ENCODE measurements around the gene ITGA1.

The ITGA1 gene

DNA sequence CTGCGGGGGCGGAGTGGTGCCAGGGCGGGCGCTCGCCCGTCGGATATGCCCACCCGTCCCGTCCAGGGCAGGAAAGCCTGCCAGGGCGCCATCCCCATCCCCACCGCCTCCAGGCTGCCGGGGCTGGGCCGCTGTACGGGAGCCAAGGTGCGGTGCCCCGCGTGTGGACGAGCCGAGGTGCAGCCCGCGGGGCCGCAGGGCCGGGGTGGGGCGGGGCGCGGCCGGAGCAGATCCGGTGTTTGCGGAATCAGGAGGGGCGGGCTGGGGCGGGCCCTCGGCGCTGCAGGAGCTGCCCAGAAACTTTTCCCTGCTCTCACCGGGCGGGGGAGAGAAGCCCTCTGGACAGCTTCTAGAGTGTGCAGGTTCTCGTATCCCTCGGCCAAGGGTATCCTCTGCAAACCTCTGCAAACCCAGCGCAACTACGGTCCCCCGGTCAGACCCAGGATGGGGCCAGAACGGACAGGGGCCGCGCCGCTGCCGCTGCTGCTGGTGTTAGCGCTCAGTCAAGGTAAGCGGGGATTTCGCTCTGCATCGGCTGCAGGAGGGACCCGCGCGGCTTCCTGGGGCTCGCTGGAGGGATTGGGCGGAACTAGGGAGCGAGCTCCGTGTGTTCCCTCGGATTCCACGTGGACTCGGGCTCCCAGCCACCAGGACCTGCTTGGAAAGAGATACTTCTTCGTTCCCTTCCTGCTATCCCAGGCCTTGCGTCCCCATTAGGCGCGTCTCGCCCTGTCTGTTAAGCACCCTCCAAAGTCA lies 201.5 kb downstream of the ITGA1 start, which contains the start of gene ITGA2 (continued):
- TF ChIP-seq ZBTB20 (tag by site-specific recombination; IDR thresholded peaks at IDR 0.05), result peak; percentile 89
- peak; percentile 41; the same call in 1 of the 2 replicates for TF ChIP-seq KLF10 (tag by site-specific recombination; IDR thresholded peaks at IDR 0.05)
- TF ChIP-seq ZNF621 (tag by site-specific recombination; IDR thresholded peaks at IDR 0.05), result no peak
- TF ChIP-seq, protein P1, sequence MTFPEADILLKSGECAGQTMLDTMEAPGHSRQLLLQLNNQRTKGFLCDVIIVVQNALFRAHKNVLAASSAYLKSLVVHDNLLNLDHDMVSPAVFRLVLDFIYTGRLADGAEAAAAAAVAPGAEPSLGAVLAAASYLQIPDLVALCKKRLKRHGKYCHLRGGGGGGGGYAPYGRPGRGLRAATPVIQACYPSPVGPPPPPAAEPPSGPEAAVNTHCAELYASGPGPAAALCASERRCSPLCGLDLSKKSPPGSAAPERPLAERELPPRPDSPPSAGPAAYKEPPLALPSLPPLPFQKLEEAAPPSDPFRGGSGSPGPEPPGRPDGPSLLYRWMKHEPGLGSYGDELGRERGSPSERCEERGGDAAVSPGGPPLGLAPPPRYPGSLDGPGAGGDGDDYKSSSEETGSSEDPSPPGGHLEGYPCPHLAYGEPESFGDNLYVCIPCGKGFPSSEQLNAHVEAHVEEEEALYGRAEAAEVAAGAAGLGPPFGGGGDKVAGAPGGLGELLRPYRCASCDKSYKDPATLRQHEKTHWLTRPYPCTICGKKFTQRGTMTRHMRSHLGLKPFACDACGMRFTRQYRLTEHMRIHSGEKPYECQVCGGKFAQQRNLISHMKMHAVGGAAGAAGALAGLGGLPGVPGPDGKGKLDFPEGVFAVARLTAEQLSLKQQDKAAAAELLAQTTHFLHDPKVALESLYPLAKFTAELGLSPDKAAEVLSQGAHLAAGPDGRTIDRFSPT (tag by site-specific recombination; IDR thresholded peaks at IDR 0.05), result peak; percentile 11; the same call in 1 of the 2 replicates
- 0 out of 2 replicates have a peak, but pooled peaks have one; percentile 5 for TF ChIP-seq OSR2 (tag by site-specific recombination; IDR thresholded peaks at IDR 0.05)
- TF ChIP-seq GLIS2 (tag by site-specific recombination; IDR thresholded peaks at IDR 0.05), result peak; percentile 79
- TF ChIP-seq, protein P2, sequence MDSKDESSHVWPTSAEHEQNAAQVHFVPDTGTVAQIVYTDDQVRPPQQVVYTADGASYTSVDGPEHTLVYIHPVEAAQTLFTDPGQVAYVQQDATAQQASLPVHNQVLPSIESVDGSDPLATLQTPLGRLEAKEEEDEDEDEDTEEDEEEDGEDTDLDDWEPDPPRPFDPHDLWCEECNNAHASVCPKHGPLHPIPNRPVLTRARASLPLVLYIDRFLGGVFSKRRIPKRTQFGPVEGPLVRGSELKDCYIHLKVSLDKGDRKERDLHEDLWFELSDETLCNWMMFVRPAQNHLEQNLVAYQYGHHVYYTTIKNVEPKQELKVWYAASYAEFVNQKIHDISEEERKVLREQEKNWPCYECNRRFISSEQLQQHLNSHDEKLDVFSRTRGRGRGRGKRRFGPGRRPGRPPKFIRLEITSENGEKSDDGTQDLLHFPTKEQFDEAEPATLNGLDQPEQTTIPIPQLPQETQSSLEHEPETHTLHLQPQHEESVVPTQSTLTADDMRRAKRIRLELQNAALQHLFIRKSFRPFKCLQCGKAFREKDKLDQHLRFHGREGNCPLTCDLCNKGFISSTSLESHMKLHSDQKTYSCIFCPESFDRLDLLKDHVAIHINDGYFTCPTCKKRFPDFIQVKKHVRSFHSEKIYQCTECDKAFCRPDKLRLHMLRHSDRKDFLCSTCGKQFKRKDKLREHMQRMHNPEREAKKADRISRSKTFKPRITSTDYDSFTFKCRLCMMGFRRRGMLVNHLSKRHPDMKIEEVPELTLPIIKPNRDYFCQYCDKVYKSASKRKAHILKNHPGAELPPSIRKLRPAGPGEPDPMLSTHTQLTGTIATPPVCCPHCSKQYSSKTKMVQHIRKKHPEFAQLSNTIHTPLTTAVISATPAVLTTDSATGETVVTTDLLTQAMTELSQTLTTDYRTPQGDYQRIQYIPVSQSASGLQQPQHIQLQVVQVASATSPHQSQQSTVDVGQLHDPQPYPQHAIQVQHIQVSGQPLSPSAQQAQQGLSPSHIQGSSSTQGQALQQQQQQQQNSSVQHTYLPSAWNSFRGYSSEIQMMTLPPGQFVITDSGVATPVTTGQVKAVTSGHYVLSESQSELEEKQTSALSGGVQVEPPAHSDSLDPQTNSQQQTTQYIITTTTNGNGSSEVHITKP (tag by site-specific recombination; IDR thresholded peaks at IDR 0.05), result peak; percentile 89
- peak; percentile 73 for TF ChIP-seq KLF1 (tag by site-specific recombination; IDR thresholded peaks at IDR 0.05)
- TF ChIP-seq, protein P3, sequence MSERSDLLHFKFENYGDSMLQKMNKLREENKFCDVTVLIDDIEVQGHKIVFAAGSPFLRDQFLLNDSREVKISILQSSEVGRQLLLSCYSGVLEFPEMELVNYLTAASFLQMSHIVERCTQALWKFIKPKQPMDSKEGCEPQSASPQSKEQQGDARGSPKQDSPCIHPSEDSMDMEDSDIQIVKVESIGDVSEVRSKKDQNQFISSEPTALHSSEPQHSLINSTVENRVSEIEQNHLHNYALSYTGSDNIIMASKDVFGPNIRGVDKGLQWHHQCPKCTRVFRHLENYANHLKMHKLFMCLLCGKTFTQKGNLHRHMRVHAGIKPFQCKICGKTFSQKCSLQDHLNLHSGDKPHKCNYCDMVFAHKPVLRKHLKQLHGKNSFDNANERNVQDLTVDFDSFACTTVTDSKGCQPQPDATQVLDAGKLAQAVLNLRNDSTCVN (tag by site-specific recombination; optimal IDR thresholded peaks at IDR 0.05), result peak; percentile 78
- peak; percentile 62 for TF ChIP-seq ZNF561 (tag by site-specific recombination; IDR thresholded peaks at IDR 0.05; ENCODE audit: borderline replicate concordance)
- TF ChIP-seq BCL11B (tag by site-specific recombination; IDR thresholded peaks at IDR 0.05; ENCODE audit: low read depth), result no peak
- peak; percentile 54; the same call in 1 of the 2 replicates for TF ChIP-seq SP3 (tag by site-specific recombination; IDR thresholded peaks at IDR 0.05)
- TF ChIP-seq, protein P4, sequence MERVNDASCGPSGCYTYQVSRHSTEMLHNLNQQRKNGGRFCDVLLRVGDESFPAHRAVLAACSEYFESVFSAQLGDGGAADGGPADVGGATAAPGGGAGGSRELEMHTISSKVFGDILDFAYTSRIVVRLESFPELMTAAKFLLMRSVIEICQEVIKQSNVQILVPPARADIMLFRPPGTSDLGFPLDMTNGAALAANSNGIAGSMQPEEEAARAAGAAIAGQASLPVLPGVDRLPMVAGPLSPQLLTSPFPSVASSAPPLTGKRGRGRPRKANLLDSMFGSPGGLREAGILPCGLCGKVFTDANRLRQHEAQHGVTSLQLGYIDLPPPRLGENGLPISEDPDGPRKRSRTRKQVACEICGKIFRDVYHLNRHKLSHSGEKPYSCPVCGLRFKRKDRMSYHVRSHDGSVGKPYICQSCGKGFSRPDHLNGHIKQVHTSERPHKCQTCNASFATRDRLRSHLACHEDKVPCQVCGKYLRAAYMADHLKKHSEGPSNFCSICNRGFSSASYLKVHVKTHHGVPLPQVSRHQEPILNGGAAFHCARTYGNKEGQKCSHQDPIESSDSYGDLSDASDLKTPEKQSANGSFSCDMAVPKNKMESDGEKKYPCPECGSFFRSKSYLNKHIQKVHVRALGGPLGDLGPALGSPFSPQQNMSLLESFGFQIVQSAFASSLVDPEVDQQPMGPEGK (tag by site-specific recombination; IDR thresholded peaks at IDR 0.05), result peak; percentile 63; the same call in 1 of the 2 replicates
- peak; percentile 54 for TF ChIP-seq SP2 (tag by site-specific recombination; IDR thresholded peaks at IDR 0.05)
- TF ChIP-seq ZBTB8A (tag by site-specific recombination; IDR thresholded peaks at IDR 0.05), result peak; percentile 95
- TF ChIP-seq, protein P5, sequence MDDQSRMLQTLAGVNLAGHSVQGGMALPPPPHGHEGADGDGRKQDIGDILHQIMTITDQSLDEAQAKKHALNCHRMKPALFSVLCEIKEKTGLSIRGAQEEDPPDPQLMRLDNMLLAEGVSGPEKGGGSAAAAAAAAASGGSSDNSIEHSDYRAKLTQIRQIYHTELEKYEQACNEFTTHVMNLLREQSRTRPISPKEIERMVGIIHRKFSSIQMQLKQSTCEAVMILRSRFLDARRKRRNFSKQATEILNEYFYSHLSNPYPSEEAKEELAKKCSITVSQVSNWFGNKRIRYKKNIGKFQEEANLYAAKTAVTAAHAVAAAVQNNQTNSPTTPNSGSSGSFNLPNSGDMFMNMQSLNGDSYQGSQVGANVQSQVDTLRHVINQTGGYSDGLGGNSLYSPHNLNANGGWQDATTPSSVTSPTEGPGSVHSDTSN (CRISPR knock-in tag; IDR thresholded peaks at IDR 0.05), result 0 out of 2 replicates have a peak, but pooled peaks have one; percentile 31
- TF ChIP-seq GLIS1 (tag by site-specific recombination; IDR thresholded peaks at IDR 0.05), result peak; percentile 36
- TF ChIP-seq ZBTB48 (tag by site-specific recombination; IDR thresholded peaks at IDR 0.05), result peak; percentile 87
- peak; percentile 26; the same call in 1 of the 2 replicates for TF ChIP-seq ZSCAN30 (tag by site-specific recombination; IDR thresholded peaks at IDR 0.05)
- TF ChIP-seq, protein P6, sequence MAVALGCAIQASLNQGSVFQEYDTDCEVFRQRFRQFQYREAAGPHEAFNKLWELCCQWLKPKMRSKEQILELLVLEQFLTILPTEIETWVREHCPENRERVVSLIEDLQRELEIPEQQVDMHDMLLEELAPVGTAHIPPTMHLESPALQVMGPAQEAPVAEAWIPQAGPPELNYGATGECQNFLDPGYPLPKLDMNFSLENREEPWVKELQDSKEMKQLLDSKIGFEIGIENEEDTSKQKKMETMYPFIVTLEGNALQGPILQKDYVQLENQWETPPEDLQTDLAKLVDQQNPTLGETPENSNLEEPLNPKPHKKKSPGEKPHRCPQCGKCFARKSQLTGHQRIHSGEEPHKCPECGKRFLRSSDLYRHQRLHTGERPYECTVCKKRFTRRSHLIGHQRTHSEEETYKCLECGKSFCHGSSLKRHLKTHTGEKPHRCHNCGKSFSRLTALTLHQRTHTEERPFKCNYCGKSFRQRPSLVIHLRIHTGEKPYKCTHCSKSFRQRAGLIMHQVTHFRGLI (tag by site-specific recombination; IDR thresholded peaks at IDR 0.05), result no peak
- TF ChIP-seq ZFHX2 (tag by site-specific recombination; conservative IDR thresholded peaks at IDR 0.05), result peak; percentile 85
- no peak for TF ChIP-seq ZNF169 (tag by site-specific recombination; IDR thresholded peaks at IDR 0.05)
- TF ChIP-seq ZNF121 (tag by site-specific recombination; IDR thresholded peaks at IDR 0.05), result 0 out of 2 replicates have a peak, but pooled peaks have one; percentile 19
- TF ChIP-seq ZXDB (tag by site-specific recombination; IDR thresholded peaks at IDR 0.05), result peak; percentile 54; the same call in 1 of the 2 replicates
- TF ChIP-seq GLI4 (tag by site-specific recombination; IDR thresholded peaks at IDR 0.05), result no peak
- TF ChIP-seq ZFP37 (tag by site-specific recombination; IDR thresholded peaks at IDR 0.05), result peak; percentile 90; the same call in 1 of the 2 replicates
- TF ChIP-seq KLF8 (tag by site-specific recombination; IDR thresholded peaks at IDR 0.05), result peak; percentile 65
- no peak for TF ChIP-seq ZNF157 (tag by site-specific recombination; IDR thresholded peaks at IDR 0.05)
